GM18861 (cell line): ENCODE measurements around the gene DNAI2.

Source experiments
- ATAC-seq: cut with Tn5 transposase; IDR thresholded peaks from one replicate; pipeline ENCODE4 v1.9.1; 2021; ENCODE audit not compliant: unreplicated experiment

DNAI2 gene

DNA sequence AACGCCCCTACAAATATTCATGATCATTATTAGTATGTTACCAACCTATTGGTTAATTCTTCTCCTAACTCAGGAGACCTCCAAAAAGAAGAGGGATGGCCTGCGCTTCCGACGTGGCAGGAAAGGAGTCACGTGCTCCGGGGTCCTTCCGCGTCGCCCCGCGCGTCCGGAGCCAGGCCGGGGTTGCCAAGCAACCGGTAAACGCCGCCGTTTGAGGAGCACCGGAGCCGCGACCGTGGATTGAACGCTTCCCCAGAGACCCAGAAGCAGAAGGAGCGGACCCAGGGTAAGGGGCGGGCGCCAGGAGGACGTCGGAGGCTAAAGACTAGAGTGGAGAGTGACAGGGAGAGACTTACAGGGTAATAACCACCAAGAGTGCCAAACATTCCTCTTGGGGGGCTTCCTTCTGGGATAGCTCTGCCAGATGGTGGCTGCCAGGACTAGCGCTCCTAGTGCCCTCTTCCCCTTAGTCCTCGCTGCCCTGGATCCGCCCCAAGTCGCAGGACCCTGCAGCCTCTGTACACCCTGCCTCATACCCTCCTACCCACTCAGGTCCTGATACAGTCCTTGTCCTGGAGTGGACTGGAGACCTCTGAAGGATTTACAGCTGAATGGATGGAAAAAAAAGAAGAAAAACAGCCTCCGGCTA is at the start of gene DNAI2:
TSS of gene DNAI2 (plus strand) at position 175 of the 649 bp plus-strand sequence. CDS start 7,584 bp downstream, outside the sequence.
- no peak for ATAC-seq

- ATAC-seq: no peak
Observed at GRCh38 chr17:74224959-74225725, 48.9 kb upstream of the DNAI2 start.

DNA sequence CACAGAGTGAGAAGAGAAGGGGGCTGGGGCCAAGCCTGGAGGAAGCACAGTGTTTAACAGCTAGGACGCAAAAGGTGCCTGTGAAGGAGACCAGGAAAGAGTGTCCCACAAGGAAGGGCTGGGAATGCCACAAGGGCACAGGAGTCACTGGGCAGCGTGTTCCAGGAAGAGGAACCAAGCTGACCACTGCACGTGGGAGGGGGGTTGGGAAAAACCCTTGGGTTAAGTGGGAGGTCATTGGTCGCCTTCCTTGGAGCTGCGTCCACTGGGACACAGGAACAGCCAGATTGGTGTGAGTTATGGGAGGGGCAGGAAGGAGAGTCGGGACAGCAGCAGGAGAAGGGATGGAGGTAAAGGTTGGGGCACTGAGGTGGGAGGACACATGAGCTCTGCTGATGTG is 47.8 kb upstream of the DNAI2 start:
- ATAC-seq: no peak

- no peak for ATAC-seq
Observed at GRCh38 chr17:74227271-74228080, 46.6 kb upstream of the DNAI2 start.

DNA sequence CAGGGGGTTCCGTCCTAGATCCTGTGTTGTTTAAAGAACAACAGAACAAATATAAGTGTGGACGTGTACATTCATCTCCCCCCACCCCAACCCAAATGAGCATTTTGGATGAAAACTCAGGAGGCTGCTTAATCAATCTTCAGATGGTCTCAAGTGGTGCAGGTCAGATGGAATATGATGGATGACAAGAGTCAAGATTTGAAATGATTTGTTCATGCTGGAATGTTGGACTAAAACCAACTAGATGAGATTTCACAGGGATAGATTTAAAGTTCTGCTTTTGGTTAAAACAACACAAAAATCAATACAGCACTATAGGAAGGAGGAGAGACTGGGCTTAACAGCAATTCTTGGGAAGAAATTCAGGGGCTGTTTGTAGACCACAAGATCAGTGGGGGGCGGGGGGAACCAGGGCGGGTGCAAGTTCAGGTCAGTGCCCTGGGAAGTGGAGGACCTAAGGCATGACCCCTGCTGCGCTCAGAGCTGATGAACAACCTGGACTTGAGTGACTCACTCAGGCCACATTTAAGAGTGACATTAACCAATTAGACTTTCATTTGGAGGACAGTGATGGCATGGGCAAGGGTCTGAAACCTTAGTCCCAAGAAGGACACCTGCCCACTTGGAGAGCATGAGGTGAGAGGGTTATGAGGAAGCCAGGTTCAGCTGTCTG is 45.6 kb upstream of the DNAI2 start:
- no peak for ATAC-seq

DNA sequence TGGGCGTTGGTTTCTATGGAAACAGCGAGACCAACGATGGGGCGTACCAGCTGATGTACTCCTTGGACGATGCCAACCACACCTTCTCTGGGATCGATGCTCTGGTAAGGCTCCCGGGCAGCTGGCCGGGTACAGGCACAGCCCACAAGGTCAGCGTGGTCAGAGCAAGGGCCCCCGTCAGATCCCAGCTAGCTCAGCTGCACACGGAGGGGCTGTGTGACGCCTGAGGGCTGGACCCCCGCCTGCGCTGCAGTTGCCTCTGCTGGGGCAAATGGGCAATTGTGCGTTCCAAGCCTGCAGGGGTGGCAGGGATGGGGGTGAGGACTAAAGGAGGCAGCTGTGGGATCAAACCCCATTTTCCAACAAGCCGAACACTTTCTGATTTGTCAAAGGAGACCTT is 43.1 kb upstream of the DNAI2 start:
- no peak for ATAC-seq

DNA sequence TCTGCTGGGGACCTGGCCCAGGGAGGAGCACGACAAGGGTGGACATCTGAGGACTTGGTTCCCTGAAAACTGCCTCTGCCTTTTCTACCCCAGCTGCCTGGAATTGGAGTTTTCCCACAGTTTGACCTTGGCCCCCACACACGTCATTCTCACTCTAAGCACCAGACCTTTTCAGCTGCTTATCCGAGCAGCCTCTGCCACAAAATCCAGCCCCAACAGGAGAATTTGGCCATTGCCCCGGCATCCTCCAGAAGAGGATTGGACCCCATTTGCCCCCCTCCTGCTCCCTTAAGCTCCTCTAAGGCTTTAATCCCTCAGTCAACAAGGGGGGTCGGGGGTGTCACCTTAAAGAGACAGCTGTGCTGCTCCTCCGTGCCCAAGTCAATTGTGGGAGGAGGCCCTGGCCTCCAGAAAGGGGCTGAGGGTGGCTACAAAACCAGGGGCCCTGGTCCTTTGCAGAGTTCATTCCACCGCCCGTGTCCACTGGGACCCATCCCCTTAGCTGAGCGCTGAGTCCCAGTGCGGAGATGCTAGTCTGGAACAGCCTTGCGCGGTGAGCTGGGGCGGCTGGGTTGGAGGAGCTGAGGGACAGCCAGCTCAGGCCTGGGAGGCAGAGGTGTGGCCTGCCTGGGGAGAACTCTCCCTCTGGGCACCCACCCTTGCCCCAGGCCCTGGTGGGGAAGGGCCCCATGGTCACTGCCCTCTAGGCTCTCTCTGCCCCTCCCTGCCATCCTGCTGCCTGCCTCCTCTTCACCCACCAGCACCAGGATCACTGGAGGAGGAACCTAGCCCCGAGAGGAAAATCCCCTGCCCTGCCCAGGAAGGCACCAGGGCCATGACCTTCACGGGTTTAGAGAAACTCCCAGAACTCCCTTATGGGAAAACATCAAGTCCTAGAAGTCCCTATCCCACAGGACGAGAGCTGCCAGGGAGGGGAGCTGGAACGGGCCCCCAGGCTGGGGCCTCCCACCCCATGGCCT is 41.8 kb upstream of the DNAI2 start:
- no peak for ATAC-seq

- ATAC-seq: no peak
Observed at GRCh38 chr17:74233937-74234336, 40.1 kb upstream of the DNAI2 start.

GRCh38 chr17:74234486-74234885 is 39.5 kb upstream of the DNAI2 start:
- ATAC-seq: no peak

- ATAC-seq: no peak
Observed at GRCh38 chr17:74235040-74235581, 38.9 kb upstream of the DNAI2 start.

- ATAC-seq: no peak
Observed at GRCh38 chr17:74235911-74236371, 38.1 kb upstream of the DNAI2 start.

DNA sequence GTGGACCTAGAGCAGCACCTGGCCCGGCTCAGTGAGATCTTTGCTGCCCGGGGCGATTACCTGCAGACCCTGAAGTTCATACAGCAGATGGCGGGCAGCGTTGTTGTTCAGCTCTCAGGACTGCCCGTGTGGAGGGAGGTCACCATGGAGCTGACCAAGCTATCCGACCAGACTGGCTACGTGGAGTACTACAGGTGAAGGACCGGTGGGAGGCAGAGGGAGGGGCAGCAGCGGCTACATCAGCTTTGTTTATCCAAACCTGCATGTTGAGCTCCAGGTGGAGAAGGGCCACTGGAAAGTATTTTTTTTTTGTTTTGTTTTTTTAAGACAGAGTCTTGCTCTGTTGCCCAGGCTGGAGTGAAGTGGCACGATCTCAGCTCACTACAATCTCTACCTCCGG is 36.7 kb upstream of the DNAI2 start:
- no peak for ATAC-seq

- ATAC-seq: no peak
Observed at GRCh38 chr17:74239172-74239571, 34.9 kb upstream of the DNAI2 start.

DNA sequence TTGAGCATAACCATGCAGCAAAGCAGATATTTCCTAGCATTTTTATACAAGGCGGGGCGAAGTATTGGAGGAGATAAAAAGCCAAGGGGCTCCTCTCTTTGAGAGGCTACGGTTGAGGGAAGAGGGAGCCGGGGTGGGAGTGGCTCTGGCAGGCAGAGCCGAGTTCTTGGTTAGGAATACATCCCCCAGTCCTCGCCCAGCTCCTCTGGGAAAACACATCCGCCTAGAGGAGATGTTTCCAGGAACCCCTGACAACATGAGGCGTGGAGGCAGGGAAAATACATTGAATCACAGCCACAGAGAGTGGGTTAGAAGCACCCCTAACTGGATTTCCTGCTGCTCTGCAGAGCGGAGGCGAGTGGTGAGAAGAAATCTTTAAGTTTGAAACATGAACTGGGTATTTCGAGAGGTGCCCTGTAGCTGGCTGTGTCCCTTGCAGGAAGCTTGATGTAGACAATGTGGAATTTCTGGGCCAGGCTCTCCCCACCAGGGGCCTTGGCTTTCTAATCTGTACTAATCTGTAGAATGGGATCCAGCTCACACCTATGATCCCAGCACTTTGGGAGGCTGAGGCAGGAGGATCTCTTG is 33.3 kb upstream of the DNAI2 start:
- ATAC-seq: no peak

- no peak for ATAC-seq
Observed at GRCh38 chr17:74241431-74241830, 32.6 kb upstream of the DNAI2 start.

GRCh38 chr17:74241847-74242246 is 32.2 kb upstream of the DNAI2 start:
- ATAC-seq: no peak

DNA sequence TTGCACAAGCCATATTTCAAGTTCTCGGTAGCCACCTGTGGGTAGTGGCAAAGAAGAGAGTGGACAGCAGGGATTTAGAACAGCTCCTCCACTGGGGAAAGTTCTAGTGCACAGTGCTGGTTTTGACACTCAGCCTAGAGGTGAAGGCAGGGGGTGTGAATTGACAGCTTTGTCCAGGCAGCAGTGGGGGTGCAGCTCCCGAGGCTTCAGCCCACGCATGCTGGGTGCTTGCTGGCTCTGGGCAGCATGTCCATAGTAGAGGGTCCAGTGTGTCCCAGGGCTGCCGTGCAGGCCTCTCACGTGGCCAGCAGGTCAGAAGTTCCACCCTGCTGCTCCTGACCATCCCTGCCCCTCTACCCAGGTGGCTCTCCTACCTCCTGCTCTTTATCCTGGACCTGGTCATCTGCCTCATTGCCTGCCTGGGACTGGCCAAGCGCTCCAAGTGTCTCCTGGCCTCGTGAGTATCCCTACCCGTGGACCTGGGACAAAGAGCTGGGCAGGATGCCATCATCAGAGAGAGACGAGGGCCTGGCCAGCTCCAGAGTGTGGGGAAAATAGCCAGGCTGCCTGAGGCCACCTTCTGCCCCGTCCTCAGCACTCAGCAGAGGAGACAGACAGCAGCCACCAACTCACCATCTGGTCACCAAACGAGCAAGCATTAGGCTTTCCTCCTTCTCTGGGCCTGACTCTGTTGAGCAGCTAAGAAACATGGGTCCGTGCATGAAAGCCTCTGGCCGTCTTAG is 30.9 kb upstream of the DNAI2 start:
- ATAC-seq: no peak

- no peak for ATAC-seq
Observed at GRCh38 chr17:74244128-74244527, 29.9 kb upstream of the DNAI2 start.

GRCh38 chr17:74244548-74244947 is 29.5 kb upstream of the DNAI2 start:
- no peak for ATAC-seq
